GDM1 (cell line): ENCODE data around the gene IRAG1.

Source experiments
- DNase-seq: peaks from one replicate; lab custom pipeline; 2025; lab: John Stamatoyannopoulos, UW

Gene IRAG1

DNA sequence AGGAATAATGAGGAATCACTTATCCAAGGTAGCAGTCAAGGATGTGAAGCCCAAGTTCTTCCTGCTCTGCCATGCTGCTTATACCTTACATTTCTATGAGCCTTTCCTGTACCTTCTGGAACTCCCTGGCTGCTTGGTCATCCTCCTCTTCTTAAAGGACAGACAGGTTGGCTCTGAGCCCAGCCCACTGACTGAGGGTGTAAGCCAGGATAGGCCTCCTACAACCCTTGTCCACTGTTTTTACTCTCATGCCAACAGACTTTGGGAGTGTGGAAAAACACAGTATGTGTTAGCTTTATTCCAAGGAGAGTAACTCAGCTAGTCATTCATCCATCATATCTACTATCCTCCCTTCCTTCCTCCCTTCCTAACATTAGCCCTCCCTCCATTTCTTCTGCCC, 47.5 kb downstream of the IRAG1 start:
- no peak for DNase-seq

DNA sequence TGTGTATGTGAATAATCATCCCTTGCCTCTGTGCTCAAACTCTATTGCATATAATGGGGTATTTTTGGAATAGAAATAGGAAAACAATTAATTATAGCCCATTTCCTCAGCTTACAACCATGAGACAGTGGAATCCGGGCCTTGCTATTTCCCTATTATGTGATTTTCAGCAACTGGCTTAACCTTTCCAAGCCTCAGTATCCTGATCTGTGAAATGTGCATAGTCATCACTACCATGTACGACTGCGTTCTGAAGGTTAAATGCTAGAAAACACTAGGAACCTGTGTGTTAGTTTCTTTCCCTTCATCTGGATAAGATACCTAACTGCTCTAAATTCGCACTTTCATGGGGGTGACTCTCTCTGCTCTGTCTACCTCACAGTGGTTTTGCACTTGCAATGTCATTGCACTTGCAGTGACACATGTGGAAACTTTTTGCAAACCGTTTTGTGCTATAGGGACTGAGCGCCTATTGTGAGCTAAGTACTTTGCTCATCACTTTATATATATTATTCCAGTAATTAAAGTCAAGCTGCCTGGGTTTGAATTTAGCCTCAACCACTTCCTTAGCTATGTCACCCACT, 48.3 kb downstream of the IRAG1 start:
- DNase-seq = no peak
